Neural cell (in vitro differentiated cells): ENCODE data around the gene RIN3. TPM values are rescaled to one million over a fixed set of nuclear protein-coding genes. Genes with fewer than 3 reads are reported as not detected.

ENCODE experiments used
- H2AFZ ChIP-seq: fragments of 200-600, 300-800 bp; sonication (generic), shearing (Covaris generic); 2 replicates; pipeline ENCODE4 v1.6.0; 2014; ENCODE audit warnings: low read depth, mild to moderate bottlenecking, antibody characterized with exemption, low read length, moderate library complexity
- H3F3A ChIP-seq: fragments of 200-600 bp; shearing (Covaris generic); 2 replicates; pipeline ENCODE4 v1.6.1; 2016; ENCODE audit warnings: mild to moderate bottlenecking, moderate library complexity, mixed read lengths, antibody characterized with exemption, low read length; ENCODE audit not compliant: insufficient read depth, poor library complexity, severe bottlenecking
- H3K27ac ChIP-seq: fragments of 200-600, 300-800 bp; sonication (generic), shearing (Covaris generic); 2 replicates; pipeline ENCODE4 v1.5.1; 2014; ENCODE audit warnings: mild to moderate bottlenecking, low read length, moderate library complexity
- H3K27me3 ChIP-seq: fragments of 300-800, 200-600 bp; sonication (generic), shearing (Covaris generic); 2 replicates; pipeline ENCODE4 v1.6.0; 2014; ENCODE audit warnings: mild to moderate bottlenecking, low read depth, low read length, moderate library complexity; ENCODE audit not compliant: insufficient read depth
- H3K36me3 ChIP-seq: fragments of 300-800, 200-600 bp; sonication (generic), shearing (Covaris generic); 2 replicates; pipeline ENCODE4 v1.5.1; 2014; ENCODE audit warnings: mild to moderate bottlenecking, antibody characterized with exemption, low read length, moderate library complexity; ENCODE audit not compliant: insufficient read depth
- H3K4me2 ChIP-seq: fragments of 300-800, 200-600 bp; sonication (generic), shearing (Covaris generic); 2 replicates; pipeline ENCODE4 v1.6.0; 2014; ENCODE audit warnings: mild to moderate bottlenecking, low read length
- H3K4me3 ChIP-seq: fragments of 300-800, 200-600 bp; sonication (generic), shearing (Covaris generic); 2 replicates; pipeline ENCODE4 v1.5.1; 2014; ENCODE audit warnings: mild to moderate bottlenecking, low read length, moderate library complexity
- H3K79me2 ChIP-seq: fragments of 200-600 bp; shearing (Covaris generic); replicated peaks from 2 replicates; pipeline ENCODE4 v1.6.0; 2014; ENCODE audit warnings: mild to moderate bottlenecking, low read length, moderate library complexity; ENCODE audit not compliant: insufficient read depth
- H3K9ac ChIP-seq: fragments of 300-800, 200-600 bp; sonication (generic), shearing (Covaris generic); 2 replicates; pipeline ENCODE4 v1.6.1; 2016; ENCODE audit warnings: mild to moderate bottlenecking, low read length, mixed read lengths
- H3K9me2 ChIP-seq: fragments of 200-600 bp; shearing (Covaris generic); 2 replicates; pipeline ENCODE4 v1.6.1; 2016; ENCODE audit warnings: mild to moderate bottlenecking, low read length, mixed read lengths; ENCODE audit not compliant: insufficient read depth
- H3K9me3 ChIP-seq: fragments of 200-600, 300-800 bp; sonication (generic), shearing (Covaris generic); 2 replicates; pipeline ENCODE4 v1.6.1; 2016; ENCODE audit warnings: mild to moderate bottlenecking, mixed run types, low read length, moderate library complexity, mixed read lengths
- H4K20me1 ChIP-seq: fragments of 200-600 bp; shearing (Covaris generic); 2 replicates; pipeline ENCODE4 v1.6.1; 2016; ENCODE audit warnings: mild to moderate bottlenecking, mixed run types; ENCODE audit not compliant: insufficient read depth
- CTCF ChIP-seq: fragments of 450-650 bp; IDR thresholded peaks from 2 replicates; pipeline ENCODE4 v1.5.1; 2014; ENCODE audit warnings: antibody characterized with exemption, mild to moderate bottlenecking, moderate library complexity; ENCODE audit not compliant: poor library complexity, severe bottlenecking
- EP300 ChIP-seq: fragments of 450-650 bp; conservative IDR thresholded peaks from 2 replicates; pipeline ENCODE4 v1.6.1; 2014; ENCODE audit warnings: antibody characterized with exemption, mild to moderate bottlenecking, moderate library complexity; ENCODE audit not compliant: poor library complexity, severe bottlenecking
- EZH2 ChIP-seq: fragments of 200-600, 300-800 bp; shearing (Covaris generic), sonication (generic); IDR thresholded peaks from 2 replicates; pipeline ENCODE4 v1.6.1; 2014; ENCODE audit warnings: antibody characterized with exemption, low read length, borderline replicate concordance, mild to moderate bottlenecking; ENCODE audit not compliant: insufficient read depth, poor library complexity, severe bottlenecking
- MXI1 ChIP-seq: fragments of 450-650 bp; conservative IDR thresholded peaks from 2 replicates; pipeline ENCODE4 v1.6.1; 2014; ENCODE audit warnings: antibody characterized with exemption, mild to moderate bottlenecking; ENCODE audit not compliant: poor library complexity, severe bottlenecking
- POLR2AphosphoS5 ChIP-seq: IDR thresholded peaks from 2 replicates; pipeline ENCODE4 v1.6.1; 2012
- RAD21 ChIP-seq: fragments of 450-650 bp; conservative IDR thresholded peaks from 2 replicates; pipeline ENCODE4 v1.6.1; 2014; ENCODE audit warnings: antibody characterized with exemption, mild to moderate bottlenecking, moderate library complexity
- SMC3 ChIP-seq: fragments of 450-650 bp; conservative IDR thresholded peaks from 2 replicates; pipeline ENCODE4 v1.6.1; 2014; ENCODE audit warnings: antibody characterized with exemption, mild to moderate bottlenecking, moderate library complexity; ENCODE audit not compliant: poor library complexity
- TAF1 ChIP-seq: IDR thresholded peaks from 2 replicates; pipeline ENCODE4 v1.6.1; 2012; ENCODE audit warnings: low read depth
- polyA plus RNA-seq: library from polyadenylated mRNA; depleted of rRNA; stranded (reverse); fragments of >200 nt; gene quantifications from 2 replicates; pipeline ENCODE4 v1.2.3, GENCODE V29; 2014
- TF ChIP-seq, protein P1 (sequence below): IDR thresholded peaks from 2 replicates; pipeline ENCODE4 v1.6.1; 2012; ENCODE audit warnings: borderline replicate concordance

The RIN3 gene
- polyA plus RNA-seq, 1 donor from 2014 or later = not detected

GRCh38 chr14:92632546-92633273, 119.1 kb downstream of the RIN3 start:
- Histone ChIP-seq H3K79me2 (no peaks in the 10 kb centered on the region), H3K27ac (no peak overlapping the region), H3K27me3 (no peaks in the 10 kb centered on the region), H3K9ac (no peak overlapping the region), H2AFZ (no peak overlapping the region), H3F3A (no peaks in the 10 kb centered on the region), H3K36me3 (no peaks in the 10 kb centered on the region), H3K9me2 (no peaks in the 10 kb centered on the region), H3K4me2 (no peak overlapping the region), H3K9me3 (no peaks in the 10 kb centered on the region), H4K20me1 (no peaks in the 10 kb centered on the region), H3K4me3 (no peak overlapping the region)
- TF ChIP-seq, protein P1, sequence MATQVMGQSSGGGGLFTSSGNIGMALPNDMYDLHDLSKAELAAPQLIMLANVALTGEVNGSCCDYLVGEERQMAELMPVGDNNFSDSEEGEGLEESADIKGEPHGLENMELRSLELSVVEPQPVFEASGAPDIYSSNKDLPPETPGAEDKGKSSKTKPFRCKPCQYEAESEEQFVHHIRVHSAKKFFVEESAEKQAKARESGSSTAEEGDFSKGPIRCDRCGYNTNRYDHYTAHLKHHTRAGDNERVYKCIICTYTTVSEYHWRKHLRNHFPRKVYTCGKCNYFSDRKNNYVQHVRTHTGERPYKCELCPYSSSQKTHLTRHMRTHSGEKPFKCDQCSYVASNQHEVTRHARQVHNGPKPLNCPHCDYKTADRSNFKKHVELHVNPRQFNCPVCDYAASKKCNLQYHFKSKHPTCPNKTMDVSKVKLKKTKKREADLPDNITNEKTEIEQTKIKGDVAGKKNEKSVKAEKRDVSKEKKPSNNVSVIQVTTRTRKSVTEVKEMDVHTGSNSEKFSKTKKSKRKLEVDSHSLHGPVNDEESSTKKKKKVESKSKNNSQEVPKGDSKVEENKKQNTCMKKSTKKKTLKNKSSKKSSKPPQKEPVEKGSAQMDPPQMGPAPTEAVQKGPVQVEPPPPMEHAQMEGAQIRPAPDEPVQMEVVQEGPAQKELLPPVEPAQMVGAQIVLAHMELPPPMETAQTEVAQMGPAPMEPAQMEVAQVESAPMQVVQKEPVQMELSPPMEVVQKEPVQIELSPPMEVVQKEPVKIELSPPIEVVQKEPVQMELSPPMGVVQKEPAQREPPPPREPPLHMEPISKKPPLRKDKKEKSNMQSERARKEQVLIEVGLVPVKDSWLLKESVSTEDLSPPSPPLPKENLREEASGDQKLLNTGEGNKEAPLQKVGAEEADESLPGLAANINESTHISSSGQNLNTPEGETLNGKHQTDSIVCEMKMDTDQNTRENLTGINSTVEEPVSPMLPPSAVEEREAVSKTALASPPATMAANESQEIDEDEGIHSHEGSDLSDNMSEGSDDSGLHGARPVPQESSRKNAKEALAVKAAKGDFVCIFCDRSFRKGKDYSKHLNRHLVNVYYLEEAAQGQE = no peak
- TF ChIP-seq MXI1 (no peak), POLR2AphosphoS5 (no peak), EZH2 (no peak), RAD21 (no peak)

DNA sequence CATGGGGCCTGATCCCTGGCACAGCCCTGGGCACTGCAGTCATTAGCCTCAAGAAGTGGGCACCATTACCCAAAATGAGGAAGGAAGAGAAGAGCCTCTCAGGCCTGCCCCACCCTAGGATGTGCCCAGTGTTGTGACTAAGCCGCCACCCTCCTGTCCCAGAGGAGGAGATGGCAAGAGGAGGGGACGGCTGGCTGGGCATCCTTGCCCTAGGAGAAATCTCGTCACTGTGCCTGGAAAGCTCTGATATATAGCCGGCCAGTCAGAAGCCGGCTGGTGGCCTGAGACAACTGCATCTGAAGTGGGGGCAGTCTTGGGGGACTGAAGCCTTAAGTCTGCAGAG, 119.7 kb downstream of the RIN3 start:
- no peak overlapping the region for H3K4me3 ChIP-seq
- H3K27ac ChIP-seq = no peak overlapping the region
- H3F3A ChIP-seq = no peaks in the 10 kb centered on the region
- no peak overlapping the region for H3K9ac ChIP-seq
- no peaks in the 10 kb centered on the region for H3K27me3 ChIP-seq
- H3K9me2 ChIP-seq = no peaks in the 10 kb centered on the region
- no peaks in the 10 kb centered on the region for H3K79me2 ChIP-seq
- no peak overlapping the region for H3K4me2 ChIP-seq
- no peaks in the 10 kb centered on the region for H3K9me3 ChIP-seq
- H3K36me3 ChIP-seq = no peaks in the 10 kb centered on the region
- H2AFZ ChIP-seq = no peak overlapping the region
- no peaks in the 10 kb centered on the region for H4K20me1 ChIP-seq
- TF ChIP-seq CTCF = no peak
- TF ChIP-seq SMC3 = no peak
- TF ChIP-seq RAD21 = no peak
- TF ChIP-seq TAF1 = no peak

DNA sequence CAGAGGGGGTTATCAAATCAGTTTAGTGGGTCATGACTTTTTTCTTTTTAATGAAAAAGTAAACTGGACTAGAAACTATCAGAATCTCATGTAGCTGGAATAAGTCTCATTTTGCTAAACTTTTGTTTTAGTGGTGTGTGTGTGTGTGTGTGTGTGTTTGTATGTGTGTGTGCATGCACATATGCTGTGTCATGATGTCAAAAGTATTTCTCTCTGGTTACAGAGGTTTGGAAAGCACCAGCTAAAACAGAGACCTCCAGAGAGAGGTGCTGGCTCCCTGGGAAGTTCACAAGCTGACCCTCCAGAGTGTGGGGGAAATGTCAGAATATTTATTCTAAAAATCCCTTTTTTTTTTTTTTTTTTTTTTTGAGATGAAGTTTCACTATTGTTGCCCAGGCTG, 120.1 kb downstream of the RIN3 start:
- H3K27me3 ChIP-seq = no peaks in the 10 kb centered on the region
- no peak overlapping the region for H2AFZ ChIP-seq
- no peak overlapping the region for H3K9ac ChIP-seq
- H3F3A ChIP-seq = no peaks in the 10 kb centered on the region
- no peaks in the 10 kb centered on the region for H3K79me2 ChIP-seq
- no peaks in the 10 kb centered on the region for H3K36me3 ChIP-seq
- TF ChIP-seq SMC3 = no peak
- TF ChIP-seq EP300 = no peak
- TF ChIP-seq RAD21 = no peak
- no peak for TF ChIP-seq TAF1
- no peak for TF ChIP-seq POLR2AphosphoS5
- TF ChIP-seq, protein P1 = no peak
- TF ChIP-seq CTCF = no peak
- TF ChIP-seq EZH2 = no peak
- TF ChIP-seq MXI1 = no peak
- H4K20me1 ChIP-seq = no peaks in the 10 kb centered on the region
- no peak overlapping the region for H3K4me3 ChIP-seq
- H3K4me2 ChIP-seq = no peak overlapping the region
- H3K9me2 ChIP-seq = no peaks in the 10 kb centered on the region
- no peaks in the 10 kb centered on the region for H3K9me3 ChIP-seq
- H3K27ac ChIP-seq = no peak overlapping the region
